Iris pigment epithelial cell (primary cell): ENCODE data around the gene AAGAB.
"Not testable (repeated sequence)": the region's sequence is repeated elsewhere in the genome, so short reads cannot be mapped to it uniquely, and the experiment has no call there.

Experiments used
- DNase-seq: peaks from one replicate; pipeline ENCODE4 v3.0.0-alpha.2; 2011; ENCODE audit warnings: low read depth

Gene AAGAB

GRCh38 chr15:67253549-67254237 lies 768 bp downstream of the AAGAB start:
- no peak for DNase-seq

GRCh38 chr15:67253101-67253500 lies 1.4 kb downstream of the AAGAB start:
- no peak for DNase-seq

GRCh38 chr15:67251318-67251717 lies 3.1 kb downstream of the AAGAB start:
- DNase-seq = no peak

GRCh38 chr15:67249830-67250229 lies 4.6 kb downstream of the AAGAB start:
- DNase-seq = no peak

GRCh38 chr15:67248011-67248505 lies 6.4 kb downstream of the AAGAB start:
- DNase-seq = peak; percentile 43

GRCh38 chr15:67246606-67247005 lies 7.9 kb downstream of the AAGAB start:
- not testable (repeated sequence) for DNase-seq

GRCh38 chr15:67244971-67245478 lies 9.4 kb downstream of the AAGAB start:
- DNase-seq = peak; percentile 68

- DNase-seq = peak; percentile 27
Measured at GRCh38 chr15:67242708-67243111, 11.8 kb downstream of the AAGAB start.

- no peak for DNase-seq
Measured at GRCh38 chr15:67241132-67241855, 13.2 kb downstream of the AAGAB start.

GRCh38 chr15:67240235-67241131 lies 14.0 kb downstream of the AAGAB start:
- no peak for DNase-seq

GRCh38 chr15:67232591-67232990 lies 21.9 kb downstream of the AAGAB start:
- DNase-seq = peak; percentile 34

GRCh38 chr15:67230504-67230903 lies 24.0 kb downstream of the AAGAB start:
- DNase-seq = no peak

- DNase-seq = no peak
Measured at GRCh38 chr15:67228286-67228685, 26.2 kb downstream of the AAGAB start.

- DNase-seq = no peak
Measured at GRCh38 chr15:67227846-67228245, 26.6 kb downstream of the AAGAB start.

- DNase-seq = no peak
Measured at GRCh38 chr15:67227431-67227830, 27.0 kb downstream of the AAGAB start.

GRCh38 chr15:67225336-67225735 lies 29.1 kb downstream of the AAGAB start:
- peak; percentile 87 for DNase-seq

GRCh38 chr15:67224889-67225288 lies 29.6 kb downstream of the AAGAB start:
- no peak for DNase-seq

GRCh38 chr15:67219288-67219687 lies 35.2 kb downstream of the AAGAB start:
- no peak for DNase-seq

- DNase-seq = no peak
Measured at GRCh38 chr15:67218428-67218827, 36.0 kb downstream of the AAGAB start.

- DNase-seq = no peak
Measured at GRCh38 chr15:67216859-67217258, 37.6 kb downstream of the AAGAB start.

GRCh38 chr15:67215102-67215501 lies 39.4 kb downstream of the AAGAB start:
- no peak for DNase-seq

GRCh38 chr15:67212684-67213367 lies 41.6 kb downstream of the AAGAB start:
- no peak for DNase-seq
